ENCODE measurements around the gene JAK3.

JAK3 gene

GRCh38 chr19:17866964-17867486 is 19.2 kb upstream of the JAK3 start:
- FAIRE-seq (no peak), DNase-seq (ENCODE audit: insufficient read length, low spot score) (no peak)
- TF ChIP-seq SPI1 (IDR thresholded peaks at IDR 0.05; ENCODE audit: low read depth, low read length), result no peak
- TF ChIP-seq POLR2AphosphoS5 (IDR thresholded peaks at IDR 0.05; ENCODE audit: low read depth, low read length), result no peak
- TF ChIP-seq TAF1 (IDR thresholded peaks at IDR 0.05; ENCODE audit: low read depth, low read length), result no peak
- TF ChIP-seq POU2F2 (IDR thresholded peaks at IDR 0.05; ENCODE audit: low read depth, low read length), result no peak
- no peak for TF ChIP-seq PAX5 (IDR thresholded peaks at IDR 0.05; ENCODE audit: insufficient read depth, low read length, severe bottlenecking)
- TF ChIP-seq POLR2A (IDR thresholded peaks at IDR 0.05; ENCODE audit: low read depth, low read length), result no peak

- 0 out of 2 replicates have a peak, but pooled peaks have one; percentile 11 for TF ChIP-seq POLR2AphosphoS5 (IDR thresholded peaks at IDR 0.05; ENCODE audit: low read depth, low read length)
- no peak for TF ChIP-seq POU2F2 (IDR thresholded peaks at IDR 0.05; ENCODE audit: low read depth, low read length)
- DNase-seq (ENCODE audit: insufficient read length, low spot score) (no peak), FAIRE-seq (no peak)
Observed at GRCh38 chr19:17866312-17866963, 18.7 kb upstream of the JAK3 start.

GRCh38 chr19:17865364-17866311 is 17.9 kb upstream of the JAK3 start:
- TF ChIP-seq PAX5 (IDR thresholded peaks at IDR 0.05; ENCODE audit: insufficient read depth, low read length, severe bottlenecking) (no peak), TAF1 (IDR thresholded peaks at IDR 0.05; ENCODE audit: low read depth, low read length) (no peak), SPI1 (IDR thresholded peaks at IDR 0.05; ENCODE audit: low read depth, low read length) (no peak), POLR2AphosphoS5 (IDR thresholded peaks at IDR 0.05; ENCODE audit: low read depth, low read length) (peak; percentile 84), POU2F2 (IDR thresholded peaks at IDR 0.05; ENCODE audit: low read depth, low read length) (peak; percentile 10; the same call in 1 of the 2 replicates), POLR2A (IDR thresholded peaks at IDR 0.05; ENCODE audit: low read depth, low read length) (peak; percentile 73)
- FAIRE-seq (peak; percentile 57), DNase-seq (ENCODE audit: insufficient read length, low spot score) (no peak)

GRCh38 chr19:17863520-17864182 is 15.9 kb upstream of the JAK3 start:
- no peak for DNase-seq (ENCODE audit: insufficient read length, low spot score)
- TF ChIP-seq PAX5 (IDR thresholded peaks at IDR 0.05; ENCODE audit: insufficient read depth, low read length, severe bottlenecking) (no peak), TAF1 (IDR thresholded peaks at IDR 0.05; ENCODE audit: low read depth, low read length) (no peak), POLR2A (IDR thresholded peaks at IDR 0.05; ENCODE audit: low read depth, low read length) (no peak), POU2F2 (IDR thresholded peaks at IDR 0.05; ENCODE audit: low read depth, low read length) (no peak), POLR2AphosphoS5 (IDR thresholded peaks at IDR 0.05; ENCODE audit: low read depth, low read length) (no peak; the same call in 1 of the 2 replicates), SPI1 (IDR thresholded peaks at IDR 0.05; ENCODE audit: low read depth, low read length) (no peak)
- FAIRE-seq, result no peak

GRCh38 chr19:17862711-17863519 is 15.1 kb upstream of the JAK3 start:
- FAIRE-seq (no peak), DNase-seq (ENCODE audit: insufficient read length, low spot score) (no peak)
- TF ChIP-seq PAX5 (IDR thresholded peaks at IDR 0.05; ENCODE audit: insufficient read depth, low read length, severe bottlenecking) (peak; percentile 23), POU2F2 (IDR thresholded peaks at IDR 0.05; ENCODE audit: low read depth, low read length) (no peak)

- no peak; the same call in 1 of the 2 replicates for TF ChIP-seq POLR2AphosphoS5 (IDR thresholded peaks at IDR 0.05; ENCODE audit: low read depth, low read length)
- no peak for TF ChIP-seq SPI1 (IDR thresholded peaks at IDR 0.05; ENCODE audit: low read depth, low read length)
- no peak for TF ChIP-seq PAX5 (IDR thresholded peaks at IDR 0.05; ENCODE audit: insufficient read depth, low read length, severe bottlenecking)
- 0 out of 2 replicates have a peak, but pooled peaks have one; percentile 43 for TF ChIP-seq POLR2A (IDR thresholded peaks at IDR 0.05; ENCODE audit: low read depth, low read length)
- DNase-seq (ENCODE audit: insufficient read length, low spot score) (no peak), FAIRE-seq (no peak)
Observed at GRCh38 chr19:17861542-17862402, 14.0 kb upstream of the JAK3 start.

- TF ChIP-seq PAX5 (IDR thresholded peaks at IDR 0.05; ENCODE audit: insufficient read depth, low read length, severe bottlenecking) (no peak), SPI1 (IDR thresholded peaks at IDR 0.05; ENCODE audit: low read depth, low read length) (no peak), POLR2A (IDR thresholded peaks at IDR 0.05; ENCODE audit: low read depth, low read length) (no peak), POLR2AphosphoS5 (IDR thresholded peaks at IDR 0.05; ENCODE audit: low read depth, low read length) (no peak), TAF1 (IDR thresholded peaks at IDR 0.05; ENCODE audit: low read depth, low read length) (no peak), POU2F2 (IDR thresholded peaks at IDR 0.05; ENCODE audit: low read depth, low read length) (no peak)
- FAIRE-seq (no peak), DNase-seq (ENCODE audit: insufficient read length, low spot score) (no peak)
Observed at GRCh38 chr19:17860993-17861360, 13.2 kb upstream of the JAK3 start.

- FAIRE-seq (no peak), DNase-seq (ENCODE audit: insufficient read length, low spot score) (no peak)
- no peak for TF ChIP-seq TAF1 (IDR thresholded peaks at IDR 0.05; ENCODE audit: low read depth, low read length)
- TF ChIP-seq POLR2AphosphoS5 (IDR thresholded peaks at IDR 0.05; ENCODE audit: low read depth, low read length), result no peak
- TF ChIP-seq SPI1 (IDR thresholded peaks at IDR 0.05; ENCODE audit: low read depth, low read length), result no peak
- TF ChIP-seq POU2F2 (IDR thresholded peaks at IDR 0.05; ENCODE audit: low read depth, low read length), result no peak
- no peak for TF ChIP-seq POLR2A (IDR thresholded peaks at IDR 0.05; ENCODE audit: low read depth, low read length)
- TF ChIP-seq PAX5 (IDR thresholded peaks at IDR 0.05; ENCODE audit: insufficient read depth, low read length, severe bottlenecking), result no peak
Observed at GRCh38 chr19:17860331-17860992, 12.7 kb upstream of the JAK3 start.

All from GM12891 (cell line).